A549 (cell line): ENCODE measurements around the gene SWT1. TPM values are rescaled to one million over a fixed set of nuclear protein-coding genes. Genes with fewer than 3 reads are reported as not detected.
"Not testable (repeated sequence)": the region's sequence is repeated elsewhere in the genome, so short reads cannot be mapped to it uniquely, and the experiment has no call there.

Source experiments
- ATAC-seq, 2 experiments: fragments of 200-7000 bp in 1 of 2; fragments of >200 bp in 1 of 2; cut with Nextera tagmentation in 1 of 2; cut with Tn5 transposase in 1 of 2; 3 replicates each; pipeline versions ENCODE4 v1.8.0 to v1.9.1; 2018 to 2020; ENCODE audit warnings: mild to moderate bottlenecking in 1 of 2, moderate library complexity in 1 of 2
- CTCF ChIA-PET: fragments of 300-600 bp; sonication (Branson Sonifier 250); formaldehyde crosslinking; extraction: SDS; loops from one replicate; lab custom pipeline; 2021; ENCODE audit warnings: antibody characterized with exemption, inconsistent platforms; lab: Yijun Ruan, JAX
- POLR2A ChIA-PET: fragments of 350-600 bp; formaldehyde crosslinking; extraction: SDS; loops from one replicate; lab custom pipeline; 2021; ENCODE audit warnings: antibody characterized with exemption, inconsistent platforms; lab: Yijun Ruan, JAX
- DNase-seq, 2 experiments: peaks; one replicate each; pipeline versions ENCODE4 v3.0.0 to v3.0.0-alpha.2; 2011 to 2016; ENCODE audit warnings: low read depth in 1 of 2, low spot score in 1 of 2
- FAIRE-seq: peaks from 2 replicates; lab custom pipeline; 2011; peaks lifted over from hg19 to GRCh38; lab: Jason Lieb, UNC
- H3K27ac ChIP-seq, 2 experiments: fragments of >200 bp; sonication (Bioruptor Twin); formaldehyde crosslinking; 3 replicates each; pipeline ENCODE4 v1.5.1; 2016 to 2017
- H3K4me1 ChIP-seq: fragments of >200 bp; sonication (Bioruptor Twin); formaldehyde crosslinking; 3 replicates; pipeline ENCODE4 v1.6.1; 2016
- H3K4me2 ChIP-seq: fragments of >200 bp; sonication (Bioruptor Twin); formaldehyde crosslinking; 3 replicates; pipeline ENCODE4 v1.6.1; 2016
- H3K4me3 ChIP-seq: fragments of >200 bp; sonication (Bioruptor Twin); formaldehyde crosslinking; 3 replicates; pipeline ENCODE4 v1.5.1; 2016
- H3K9me3 ChIP-seq: fragments of >200 bp; sonication (Bioruptor Twin); formaldehyde crosslinking; 3 replicates; pipeline ENCODE4 v1.6.1; 2016
- BHLHE40 ChIP-seq: IDR thresholded peaks from 2 replicates; pipeline ENCODE4 v1.6.1; 2012; ENCODE audit warnings: low read depth, low read length, inconsistent platforms
- CBX8 ChIP-seq: fragments of 200-600 bp; sonication (generic); IDR thresholded peaks from 2 replicates; pipeline ENCODE4 v1.6.1; 2016
- EHF ChIP-seq: fragments of 250-450 bp; sonication (Bioruptor Pico); IDR thresholded peaks from 2 replicates; pipeline ENCODE4 v1.5.0; 2020; ENCODE audit warnings: mild to moderate bottlenecking
- FOSL2 ChIP-seq, 2 experiments: fragments of 450-650 bp in 1 of 2; fragments of >200 bp in 1 of 2; sonication (Bioruptor Twin) in 1 of 2; formaldehyde crosslinking; IDR thresholded peaks; 2 replicates each; pipeline versions ENCODE4 v1.5.0 to v1.6.1; 2016 to 2020; ENCODE audit warnings: mild to moderate bottlenecking in 1 of 2, moderate library complexity in 1 of 2
- HDAC2 ChIP-seq: fragments of 200-600 bp; sonication (generic); IDR thresholded peaks from 2 replicates; pipeline ENCODE4 v1.6.1; 2016
- HOXB13 ChIP-seq: fragments of 250-450 bp; sonication (Bioruptor Pico); IDR thresholded peaks from 2 replicates; pipeline ENCODE4 v1.5.0; 2020; ENCODE audit warnings: low read depth, mild to moderate bottlenecking, moderate library complexity
- HOXB5 ChIP-seq: fragments of 250-450 bp; sonication (Bioruptor Pico); IDR thresholded peaks from 2 replicates; pipeline ENCODE4 v1.5.0; 2020; ENCODE audit warnings: mild to moderate bottlenecking, moderate library complexity
- JUN ChIP-seq, 2 experiments: fragments of >200 bp; sonication (Bioruptor Twin); formaldehyde crosslinking; IDR thresholded peaks; 2 replicates in 1 of 2; 3 replicates in 1 of 2; pipeline ENCODE4 v1.6.1; 2016 to 2017
- KDM5A ChIP-seq: fragments of 200-600 bp; sonication (generic); IDR thresholded peaks from 2 replicates; pipeline ENCODE4 v1.6.1; 2016; ENCODE audit warnings: antibody characterized with exemption, mild to moderate bottlenecking
- MAZ ChIP-seq: fragments of 150-350 bp; IDR thresholded peaks from 2 replicates; pipeline ENCODE4 v1.6.1; 2014; ENCODE audit warnings: antibody characterized with exemption, low read depth, low read length, borderline replicate concordance
- NPAS2 ChIP-seq: fragments of 250-450 bp; sonication (Bioruptor Pico); IDR thresholded peaks from 2 replicates; pipeline ENCODE4 v1.8.0; 2022; ENCODE audit warnings: mild to moderate bottlenecking, moderate library complexity, borderline replicate concordance
- POLR2A ChIP-seq: IDR thresholded peaks from 2 replicates; pipeline ENCODE4 v1.6.1; 2012; ENCODE audit warnings: mild to moderate bottlenecking, low read length
- POLR2AphosphoS2 ChIP-seq: conservative IDR thresholded peaks from 2 replicates; pipeline ENCODE4 v1.6.1; 2012; ENCODE audit warnings: low read length, improper control_type of control experiment, inconsistent platforms
- REST ChIP-seq: fragments of 200-600 bp; sonication (generic); IDR thresholded peaks from 2 replicates; pipeline ENCODE4 v1.6.1; 2016; ENCODE audit warnings: antibody characterized with exemption, mild to moderate bottlenecking, moderate library complexity
- SMC3 ChIP-seq: fragments of >200 bp; sonication (Bioruptor Twin); formaldehyde crosslinking; IDR thresholded peaks from 3 replicates; pipeline ENCODE4 v1.6.1; 2018; ENCODE audit warnings: inconsistent platforms
- SREBF2 ChIP-seq: fragments of 450-650 bp; IDR thresholded peaks from 2 replicates; pipeline ENCODE4 v1.6.1; 2014; ENCODE audit warnings: mild to moderate bottlenecking, moderate library complexity
- ZFP36 ChIP-seq: fragments of 450-650 bp; IDR thresholded peaks from 2 replicates; pipeline ENCODE4 v1.6.1; 2014; ENCODE audit warnings: borderline replicate concordance; ENCODE audit not compliant: partially characterized antibody
- WGBS: methylation state at CpG from one replicate; pipeline ENCODE4 v1.1.6; 2017; ENCODE audit errors: missing lambda C conversion rate; 5-methylcytosine and 5-hydroxymethylcytosine counted together
- polyA plus RNA-seq, 4 experiments: library from polyadenylated mRNA; depleted of rRNA in 3 of 4; stranded (reverse); fragments of >200 nt; fragmentation: RNase III in 1 of 4; extraction: RNeasy Plus Mini Kit Qiagen cat#74134 plus additional on column Dnase treatment in 1 of 4; gene quantifications; 2 replicates in 3 of 4; 3 replicates in 1 of 4; pipeline ENCODE4 v1.2.3, GENCODE V29; 2011 to 2017
- TF ChIP-seq, protein P1 (sequence below): fragments of >200 bp; sonication (Bioruptor Twin); formaldehyde crosslinking; IDR thresholded peaks from 3 replicates; pipeline ENCODE4 v1.6.1; 2016
- TF ChIP-seq, protein P2 (sequence below): IDR thresholded peaks from 2 replicates; pipeline ENCODE4 v1.6.1; 2012
- TF ChIP-seq, protein P3 (sequence below): fragments of 250-450 bp; sonication (Bioruptor Pico); IDR thresholded peaks from 2 replicates; pipeline ENCODE4 v1.5.0; 2020; ENCODE audit warnings: low read depth, mild to moderate bottlenecking, moderate library complexity

Gene SWT1
- polyA plus RNA-seq, 2 of the 4 experiments (the other 2 are of a cell fraction): 1.5 to 2.4 TPM

DNA sequence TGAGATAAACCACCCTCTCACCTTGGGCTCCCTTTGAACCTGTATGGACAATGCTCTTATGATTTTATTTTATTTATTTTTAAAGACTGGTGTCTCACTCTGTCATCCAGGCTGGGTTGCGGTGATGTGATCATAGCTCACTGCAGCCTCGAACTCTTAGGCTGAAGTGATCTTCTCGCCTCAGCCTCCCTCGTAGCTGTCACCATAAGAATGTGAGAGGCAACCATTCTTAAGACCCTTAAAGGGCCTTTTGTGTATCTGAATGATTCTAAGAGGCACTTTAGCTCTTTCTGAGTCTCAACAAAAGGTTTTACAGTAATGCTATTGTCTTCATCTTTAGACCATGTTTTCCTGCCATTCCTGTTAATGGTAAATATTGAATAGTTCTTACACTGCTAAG is 93.1 kb downstream of the SWT1 start:
- H3K4me2 ChIP-seq: no peak overlapping the region
- CTCF ChIA-PET: interaction anchor here (1.8 kb wide), 1 partner anchor 11 kb away, joined by 5 read pairs; no protein-coding TSS in a partner anchor
- no peaks in the 10 kb centered on the region for H3K9me3 ChIP-seq
- FAIRE-seq (no peak), ATAC-seq (no peak), DNase-seq (no peak)
- H3K4me1 ChIP-seq: no peaks in the 10 kb centered on the region
- H3K27ac ChIP-seq: no peak overlapping the region
- POLR2A ChIA-PET: no interaction called here
- no peak overlapping the region for H3K4me3 ChIP-seq
- TF ChIP-seq, protein P1, sequence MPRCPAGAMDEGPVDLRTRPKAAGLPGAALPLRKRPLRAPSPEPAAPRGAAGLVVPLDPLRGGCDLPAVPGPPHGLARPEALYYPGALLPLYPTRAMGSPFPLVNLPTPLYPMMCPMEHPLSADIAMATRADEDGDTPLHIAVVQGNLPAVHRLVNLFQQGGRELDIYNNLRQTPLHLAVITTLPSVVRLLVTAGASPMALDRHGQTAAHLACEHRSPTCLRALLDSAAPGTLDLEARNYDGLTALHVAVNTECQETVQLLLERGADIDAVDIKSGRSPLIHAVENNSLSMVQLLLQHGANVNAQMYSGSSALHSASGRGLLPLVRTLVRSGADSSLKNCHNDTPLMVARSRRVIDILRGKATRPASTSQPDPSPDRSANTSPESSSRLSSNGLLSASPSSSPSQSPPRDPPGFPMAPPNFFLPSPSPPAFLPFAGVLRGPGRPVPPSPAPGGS: no peak
- no peak for TF ChIP-seq HOXB13
- TF ChIP-seq POLR2A: no peak
- no peak for TF ChIP-seq POLR2AphosphoS2
- no peak for TF ChIP-seq HDAC2
- TF ChIP-seq JUN (IDR thresholded peaks at IDR 0.05): no peak
- TF ChIP-seq EHF (CRISPR knock-in tag): no peak
- TF ChIP-seq FOSL2 (IDR thresholded peaks at IDR 0.05): no peak
- TF ChIP-seq FOSL2 (CRISPR knock-in tag; IDR thresholded peaks at IDR 0.05): no peak
- no peak for TF ChIP-seq SREBF2
- TF ChIP-seq, protein P2, sequence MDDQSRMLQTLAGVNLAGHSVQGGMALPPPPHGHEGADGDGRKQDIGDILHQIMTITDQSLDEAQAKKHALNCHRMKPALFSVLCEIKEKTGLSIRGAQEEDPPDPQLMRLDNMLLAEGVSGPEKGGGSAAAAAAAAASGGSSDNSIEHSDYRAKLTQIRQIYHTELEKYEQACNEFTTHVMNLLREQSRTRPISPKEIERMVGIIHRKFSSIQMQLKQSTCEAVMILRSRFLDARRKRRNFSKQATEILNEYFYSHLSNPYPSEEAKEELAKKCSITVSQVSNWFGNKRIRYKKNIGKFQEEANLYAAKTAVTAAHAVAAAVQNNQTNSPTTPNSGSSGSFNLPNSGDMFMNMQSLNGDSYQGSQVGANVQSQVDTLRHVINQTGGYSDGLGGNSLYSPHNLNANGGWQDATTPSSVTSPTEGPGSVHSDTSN: no peak
- TF ChIP-seq REST: no peak
- no peak for TF ChIP-seq HOXB5
- TF ChIP-seq MAZ: no peak
- TF ChIP-seq SMC3: no peak
- TF ChIP-seq KDM5A: no peak
- no peak for TF ChIP-seq ZFP36
- TF ChIP-seq, protein P3, sequence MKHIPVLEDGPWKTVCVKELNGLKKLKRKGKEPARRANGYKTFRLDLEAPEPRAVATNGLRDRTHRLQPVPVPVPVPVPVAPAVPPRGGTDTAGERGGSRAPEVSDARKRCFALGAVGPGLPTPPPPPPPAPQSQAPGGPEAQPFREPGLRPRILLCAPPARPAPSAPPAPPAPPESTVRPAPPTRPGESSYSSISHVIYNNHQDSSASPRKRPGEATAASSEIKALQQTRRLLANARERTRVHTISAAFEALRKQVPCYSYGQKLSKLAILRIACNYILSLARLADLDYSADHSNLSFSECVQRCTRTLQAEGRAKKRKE (CRISPR knock-in tag): no peak
- no peak for TF ChIP-seq NPAS2 (CRISPR knock-in tag)
- TF ChIP-seq BHLHE40: no peak
- no peak for TF ChIP-seq CBX8
- WGBS: 86% methylated on average over 4 of the region's 4 CpGs

DNA sequence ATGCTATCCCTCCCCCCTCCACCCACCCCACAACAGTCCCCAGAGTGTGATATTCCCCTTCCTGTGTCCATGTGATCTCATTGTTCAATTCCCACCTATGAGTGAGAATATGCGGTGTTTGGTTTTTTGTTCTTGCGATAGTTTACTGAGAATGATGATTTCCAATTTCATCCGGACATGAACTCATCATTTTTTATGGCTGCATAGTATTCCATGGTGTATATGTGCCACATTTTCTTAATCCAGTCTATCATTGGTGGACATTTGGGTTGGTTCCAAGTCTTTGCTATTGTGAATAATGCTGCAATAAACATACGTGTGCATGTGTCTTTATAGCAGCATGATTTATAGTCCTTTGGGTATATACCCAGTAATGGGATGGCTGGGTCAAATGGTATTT is 95.0 kb downstream of the SWT1 start:
- FAIRE-seq, CTCF ChIA-PET, ATAC-seq, H3K9me3 ChIP-seq, POLR2A ChIA-PET, H3K4me1 ChIP-seq, H3K4me2 ChIP-seq, H3K27ac ChIP-seq, H3K4me3 ChIP-seq, DNase-seq: not testable (repeated sequence)
- 79% methylated on average over 3 of the region's 4 CpGs for WGBS

DNA sequence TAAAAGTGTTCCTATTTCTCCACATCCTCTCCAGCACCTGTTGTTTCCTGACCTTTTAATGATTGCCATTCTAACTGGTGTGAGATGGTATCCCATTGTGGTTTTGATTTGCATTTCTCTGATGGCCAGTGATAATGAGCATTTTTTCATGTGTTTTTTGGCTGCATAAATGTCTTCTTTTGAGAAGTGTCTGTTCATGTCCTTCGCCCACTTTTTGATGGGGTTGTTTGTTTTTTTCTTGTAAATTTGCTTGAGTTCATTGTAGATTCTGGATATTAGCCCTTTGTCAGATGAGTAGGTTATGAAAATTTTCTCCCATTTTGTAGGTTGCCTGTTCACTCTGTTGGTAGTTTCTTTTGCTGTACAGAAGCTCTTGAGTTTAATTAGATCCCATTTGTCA is 95.4 kb downstream of the SWT1 start:
- H3K4me1 ChIP-seq, DNase-seq, H3K4me3 ChIP-seq, H3K9me3 ChIP-seq, ATAC-seq, CTCF ChIA-PET, FAIRE-seq, H3K27ac ChIP-seq, H3K4me2 ChIP-seq, POLR2A ChIA-PET: not testable (repeated sequence)
- WGBS: 43% methylated on average over 1 of the region's 1 CpG

GRCh38 chr1:185255595-185255994 is 98.6 kb downstream of the SWT1 start:
- H3K27ac ChIP-seq, H3K4me2 ChIP-seq, POLR2A ChIA-PET, DNase-seq, H3K4me1 ChIP-seq, H3K9me3 ChIP-seq, FAIRE-seq, CTCF ChIA-PET, ATAC-seq, H3K4me3 ChIP-seq: not testable (repeated sequence)
- WGBS: 86% methylated on average over 5 of the region's 6 CpGs

GRCh38 chr1:185257116-185257949 is 100.4 kb downstream of the SWT1 start:
- POLR2A ChIA-PET, H3K4me1 ChIP-seq, H3K4me3 ChIP-seq, H3K9me3 ChIP-seq, DNase-seq, FAIRE-seq, H3K27ac ChIP-seq, H3K4me2 ChIP-seq, ATAC-seq: not testable (repeated sequence)
- 89% methylated on average over 17 of the region's 32 CpGs for WGBS
- CTCF ChIA-PET: interaction anchor here (0.6 kb wide), 1 partner anchor 423 kb away, joined by 4 read pairs; no protein-coding TSS in a partner anchor
